D341Med (cell line): Measurements from ENCODE around the gene NLRC4.
"Not testable (repeated sequence)": the region's sequence is repeated elsewhere in the genome, so short reads cannot be mapped to it uniquely, and the experiment has no call there.

ENCODE experiments used
- DNase-seq: peaks from one replicate; pipeline ENCODE4 v3.0.0; 2012; ENCODE audit warnings: low spot score

Gene NLRC4, protein sequence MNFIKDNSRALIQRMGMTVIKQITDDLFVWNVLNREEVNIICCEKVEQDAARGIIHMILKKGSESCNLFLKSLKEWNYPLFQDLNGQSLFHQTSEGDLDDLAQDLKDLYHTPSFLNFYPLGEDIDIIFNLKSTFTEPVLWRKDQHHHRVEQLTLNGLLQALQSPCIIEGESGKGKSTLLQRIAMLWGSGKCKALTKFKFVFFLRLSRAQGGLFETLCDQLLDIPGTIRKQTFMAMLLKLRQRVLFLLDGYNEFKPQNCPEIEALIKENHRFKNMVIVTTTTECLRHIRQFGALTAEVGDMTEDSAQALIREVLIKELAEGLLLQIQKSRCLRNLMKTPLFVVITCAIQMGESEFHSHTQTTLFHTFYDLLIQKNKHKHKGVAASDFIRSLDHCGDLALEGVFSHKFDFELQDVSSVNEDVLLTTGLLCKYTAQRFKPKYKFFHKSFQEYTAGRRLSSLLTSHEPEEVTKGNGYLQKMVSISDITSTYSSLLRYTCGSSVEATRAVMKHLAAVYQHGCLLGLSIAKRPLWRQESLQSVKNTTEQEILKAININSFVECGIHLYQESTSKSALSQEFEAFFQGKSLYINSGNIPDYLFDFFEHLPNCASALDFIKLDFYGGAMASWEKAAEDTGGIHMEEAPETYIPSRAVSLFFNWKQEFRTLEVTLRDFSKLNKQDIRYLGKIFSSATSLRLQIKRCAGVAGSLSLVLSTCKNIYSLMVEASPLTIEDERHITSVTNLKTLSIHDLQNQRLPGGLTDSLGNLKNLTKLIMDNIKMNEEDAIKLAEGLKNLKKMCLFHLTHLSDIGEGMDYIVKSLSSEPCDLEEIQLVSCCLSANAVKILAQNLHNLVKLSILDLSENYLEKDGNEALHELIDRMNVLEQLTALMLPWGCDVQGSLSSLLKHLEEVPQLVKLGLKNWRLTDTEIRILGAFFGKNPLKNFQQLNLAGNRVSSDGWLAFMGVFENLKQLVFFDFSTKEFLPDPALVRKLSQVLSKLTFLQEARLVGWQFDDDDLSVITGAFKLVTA

GRCh38 chr2:32264422-32265105 lies at the start of gene NLRC4:
NLRC4 (minus strand) TSS chr2:32264886; CDS start chr2:32256775, 8,111 bp downstream.
- no peak for DNase-seq

- DNase-seq, result no peak
Measured at GRCh38 chr2:32310577-32310976, 45.9 kb upstream of the NLRC4 start.

- not testable (repeated sequence) for DNase-seq
Measured at GRCh38 chr2:32293966-32294562, 29.4 kb upstream of the NLRC4 start.

GRCh38 chr2:32293493-32293892 lies 28.8 kb upstream of the NLRC4 start:
- DNase-seq, result not testable (repeated sequence)

DNA sequence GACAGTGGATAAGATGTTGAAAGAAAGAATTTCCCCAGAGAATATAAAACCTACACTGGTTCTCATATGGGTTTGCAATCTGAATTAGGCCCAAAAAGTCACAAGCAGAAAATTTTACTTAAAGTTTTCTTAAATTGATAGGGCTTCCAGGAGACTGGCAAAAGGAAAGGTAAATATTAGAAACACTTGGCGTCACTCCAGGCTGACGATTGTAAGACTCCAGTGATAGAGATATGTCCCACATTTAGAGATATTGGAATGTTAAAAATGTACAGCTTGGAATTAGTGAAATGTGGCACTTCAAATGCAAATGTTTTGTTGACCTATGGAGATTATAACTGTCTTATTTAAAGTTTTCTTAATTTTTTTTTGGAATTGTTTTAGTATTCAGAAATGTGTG lies 27.1 kb upstream of the NLRC4 start:
- no peak for DNase-seq

DNA sequence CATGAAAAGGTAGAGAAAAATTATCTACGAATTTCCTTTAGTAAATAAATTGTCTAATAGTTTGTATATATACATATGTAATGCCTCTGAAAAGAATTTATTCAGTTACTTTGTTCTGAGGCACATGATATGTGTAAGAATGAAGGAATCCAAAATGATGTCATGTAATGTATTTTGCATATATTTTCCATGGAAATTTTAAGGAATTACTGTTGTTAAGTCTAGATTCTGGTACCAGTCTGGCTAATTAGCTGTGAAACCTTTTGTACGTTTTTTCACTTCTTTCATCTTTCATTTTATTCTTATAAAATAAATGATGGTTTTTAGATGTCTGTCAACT lies 25.3 kb upstream of the NLRC4 start:
- no peak for DNase-seq

DNA sequence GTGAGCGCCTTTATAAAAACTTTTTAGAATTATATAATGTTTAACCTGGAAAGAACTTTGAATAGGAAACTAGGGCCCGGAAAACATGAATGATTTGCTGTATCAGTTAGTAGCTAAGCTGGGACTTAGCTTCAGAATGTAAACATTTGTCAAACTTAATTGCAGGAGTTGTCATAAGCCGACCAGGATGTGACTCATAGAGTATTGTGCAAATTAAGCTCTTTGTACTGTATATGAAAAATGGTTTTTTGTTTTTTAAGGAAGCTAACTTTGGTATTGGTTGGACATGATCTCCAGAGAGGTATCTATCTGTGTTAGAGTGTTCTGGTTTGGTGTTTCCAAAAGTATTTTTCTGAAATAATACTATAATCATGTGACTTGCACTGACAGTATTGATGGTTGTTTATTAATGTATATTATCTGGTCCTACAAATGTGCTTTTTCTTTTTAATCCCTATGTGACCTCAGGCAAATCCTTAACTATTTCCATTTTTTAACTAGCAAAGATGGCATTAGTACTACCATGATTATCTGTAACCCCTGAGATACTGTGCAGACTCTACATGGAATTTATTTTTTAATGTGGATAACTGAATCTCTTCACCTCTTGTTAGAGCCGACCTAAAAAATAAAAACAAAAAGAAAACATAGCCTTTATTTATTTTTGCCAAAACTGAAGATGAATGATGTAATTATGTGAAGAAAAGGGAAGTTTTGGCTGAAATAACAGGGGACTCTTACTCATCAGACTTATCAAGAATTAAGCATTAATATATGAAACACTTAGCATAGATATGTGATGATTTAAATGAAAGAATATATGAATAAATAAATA lies 24.7 kb upstream of the NLRC4 start:
- no peak for DNase-seq

- DNase-seq, result no peak
Measured at GRCh38 chr2:32284321-32284720, 19.6 kb upstream of the NLRC4 start.

- DNase-seq, result no peak
Measured at GRCh38 chr2:32278478-32278853, 13.8 kb upstream of the NLRC4 start.

DNA sequence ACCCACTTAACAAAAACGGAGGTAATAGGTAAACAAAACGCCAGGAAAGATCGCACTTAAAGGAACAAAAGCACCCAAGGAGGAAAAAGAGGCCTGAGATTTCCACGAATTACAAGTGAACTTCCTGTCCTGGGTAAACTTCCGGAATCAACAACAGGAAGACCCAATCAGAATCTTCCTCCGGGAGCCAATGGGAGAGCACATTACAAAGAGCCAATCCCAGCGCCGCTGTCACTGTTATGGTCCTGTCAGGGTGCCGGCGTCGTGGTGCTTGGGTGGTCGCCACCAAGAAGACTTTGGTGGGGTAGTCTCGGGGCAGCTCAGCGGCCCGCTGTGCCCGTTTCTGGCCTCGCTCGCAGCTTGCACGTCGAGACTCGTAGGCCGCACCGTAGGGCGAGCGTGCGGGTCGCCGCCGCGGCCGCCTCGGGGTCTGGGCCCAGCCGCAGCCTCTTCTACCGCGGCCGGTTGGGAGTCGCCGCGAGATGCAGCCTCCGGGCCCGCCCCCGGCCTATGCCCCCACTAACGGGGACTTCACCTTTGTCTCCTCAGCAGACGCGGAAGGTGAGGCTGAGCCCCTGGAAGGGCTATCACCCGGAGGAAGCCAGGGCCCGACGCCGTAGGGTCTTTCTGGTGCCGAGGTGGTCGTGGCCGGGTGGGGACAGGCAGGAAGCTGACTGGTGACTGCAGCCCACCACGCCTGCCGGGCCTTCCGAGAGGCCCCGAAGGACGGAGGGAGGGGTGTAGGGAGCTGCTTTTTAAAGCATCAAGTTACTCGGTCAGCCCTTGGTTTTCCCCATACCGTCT lies 13.2 kb upstream of the NLRC4 start, which contains the start of gene YIPF4:
Gene YIPF4, plus strand, starts transcription at position 231 of the 804 bp plus-strand sequence. Its CDS starts 252 bp downstream, at position 483.
- DNase-seq, result peak; percentile 95

DNA sequence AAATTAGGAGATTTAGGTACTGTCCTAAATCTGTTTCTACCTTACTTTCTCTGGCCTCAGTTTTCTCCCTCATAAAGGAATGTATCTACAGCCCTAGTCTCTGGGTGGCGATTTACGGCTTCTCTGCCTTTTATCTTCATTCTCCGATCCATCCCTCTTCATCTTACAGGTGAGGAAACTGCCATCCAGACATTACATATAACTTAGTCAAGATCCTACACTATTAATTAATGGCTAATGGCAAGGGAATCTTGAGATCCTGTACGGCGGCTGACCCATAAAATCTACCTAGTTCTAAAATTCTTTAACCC lies 12.6 kb upstream of the NLRC4 start:
- DNase-seq, result no peak

GRCh38 chr2:32275790-32276189 lies 11.1 kb upstream of the NLRC4 start:
- DNase-seq, result not testable (repeated sequence)

DNA sequence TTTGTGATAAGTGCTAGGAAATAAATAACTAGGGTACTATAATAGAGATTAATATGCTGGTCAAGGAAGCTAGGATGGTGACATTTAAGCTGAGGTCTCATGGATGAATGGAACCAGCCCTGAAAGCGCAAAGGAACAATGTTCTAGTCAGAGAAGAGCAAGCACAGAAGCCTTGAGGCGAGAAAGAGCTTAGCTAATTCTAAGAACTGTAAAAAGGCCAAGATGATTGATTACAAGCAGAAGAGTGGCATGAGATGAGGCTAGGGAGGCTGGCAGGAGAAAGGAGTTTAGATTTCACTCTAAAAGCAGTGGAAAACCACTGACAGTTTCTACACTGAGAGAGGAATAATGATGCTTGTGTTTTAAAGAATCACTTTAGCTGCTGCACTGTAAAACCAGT lies 9.6 kb upstream of the NLRC4 start:
- DNase-seq, result no peak

- DNase-seq, result no peak
Measured at GRCh38 chr2:32272279-32272678, 7.6 kb upstream of the NLRC4 start.

- DNase-seq, result no peak
Measured at GRCh38 chr2:32271063-32271462, 6.4 kb upstream of the NLRC4 start.

GRCh38 chr2:32262105-32262504 lies 2.6 kb downstream of the NLRC4 start:
- no peak for DNase-seq

DNA sequence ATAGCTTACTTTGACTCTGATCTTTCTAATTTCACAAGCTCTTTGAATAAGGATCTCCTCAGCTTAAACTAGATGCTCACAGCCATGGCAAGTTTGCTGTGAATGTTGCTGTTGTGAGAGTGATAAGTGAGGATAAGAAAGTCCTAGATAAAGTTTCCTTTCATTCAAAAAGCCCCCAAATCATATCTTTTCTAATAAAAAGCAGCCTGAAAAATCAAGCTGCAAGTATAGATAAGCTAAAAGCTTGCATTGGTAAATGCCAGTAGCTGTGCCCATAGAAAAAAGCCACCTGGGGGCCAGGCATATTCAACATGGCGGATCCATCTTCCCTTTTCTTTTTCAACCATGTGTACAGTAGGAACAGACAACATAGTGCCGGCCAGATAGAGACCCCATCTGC lies 4.3 kb downstream of the NLRC4 start:
- no peak for DNase-seq

- DNase-seq, result no peak
Measured at GRCh38 chr2:32258242-32258641, 6.4 kb downstream of the NLRC4 start.

GRCh38 chr2:32250290-32250689 lies 14.4 kb downstream of the NLRC4 start:
- DNase-seq, result no peak

GRCh38 chr2:32249731-32250236 lies 14.9 kb downstream of the NLRC4 start:
- DNase-seq, result no peak
